ENCODE data around the gene CACNA1C.

DNA sequence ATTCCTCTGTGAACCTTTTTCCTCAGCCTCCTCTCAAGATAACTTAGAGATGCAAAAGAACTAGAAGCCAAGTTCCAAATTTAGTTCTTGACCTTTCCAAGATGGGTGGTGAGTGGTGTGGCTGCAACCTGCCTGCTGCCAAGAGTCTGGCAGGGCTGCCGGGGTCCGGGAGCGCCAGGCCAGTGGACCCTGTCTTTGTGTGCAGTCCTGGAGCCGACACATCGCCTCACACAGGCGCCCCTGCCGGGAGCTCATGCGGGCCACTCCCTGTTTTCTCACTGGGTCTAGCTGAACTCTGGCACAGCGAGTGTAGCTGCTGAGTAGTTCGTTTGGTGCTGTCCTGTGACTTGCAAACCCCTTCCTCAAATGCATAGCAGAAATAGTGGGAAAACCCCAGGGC, 84.9 kb downstream of the CACNA1C start:
- TF ChIP-seq POLR2A (IDR thresholded peaks at IDR 0.05; ENCODE audit: low read depth, low read length) (no peak), POLR2AphosphoS5 (IDR thresholded peaks at IDR 0.05; ENCODE audit: low read depth, low read length) (no peak), TAF1 (IDR thresholded peaks at IDR 0.05; ENCODE audit: low read depth, low read length) (no peak), SPI1 (IDR thresholded peaks at IDR 0.05; ENCODE audit: low read depth, low read length) (no peak), PAX5 (IDR thresholded peaks at IDR 0.05; ENCODE audit: insufficient read depth, low read length, severe bottlenecking) (no peak), POU2F2 (IDR thresholded peaks at IDR 0.05; ENCODE audit: low read depth, low read length) (no peak)

Measured in GM12891 (cell line).